GM19025 (cell line): ENCODE data around the gene SOHLH1.

Experiments used
- ATAC-seq: cut with Tn5 transposase; IDR thresholded peaks from one replicate; pipeline ENCODE4 v1.9.1; 2021; ENCODE audit warnings: mild to moderate bottlenecking, low read depth, moderate library complexity; ENCODE audit not compliant: unreplicated experiment

Gene SOHLH1

DNA sequence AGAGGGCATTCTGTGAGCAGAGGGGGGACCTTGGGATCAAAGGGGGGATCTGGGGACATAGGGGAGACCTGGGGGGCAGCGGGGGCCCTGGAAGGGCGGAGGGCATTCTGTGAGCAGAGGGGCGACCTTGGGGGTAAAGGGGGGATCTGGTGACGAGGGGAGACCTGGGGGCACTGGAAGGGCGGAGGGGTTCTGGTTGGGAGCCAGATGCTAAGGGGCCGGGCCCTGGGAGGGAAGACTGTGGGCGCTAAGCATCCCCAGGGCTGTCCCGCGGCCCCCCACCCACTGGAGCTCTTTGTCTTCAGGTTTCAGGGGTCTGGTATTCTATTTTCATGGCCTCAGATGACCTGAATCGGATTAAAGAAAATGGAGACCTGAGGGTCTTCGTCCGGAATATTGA lies 35.4 kb downstream of the SOHLH1 start:
- ATAC-seq = no peak

DNA sequence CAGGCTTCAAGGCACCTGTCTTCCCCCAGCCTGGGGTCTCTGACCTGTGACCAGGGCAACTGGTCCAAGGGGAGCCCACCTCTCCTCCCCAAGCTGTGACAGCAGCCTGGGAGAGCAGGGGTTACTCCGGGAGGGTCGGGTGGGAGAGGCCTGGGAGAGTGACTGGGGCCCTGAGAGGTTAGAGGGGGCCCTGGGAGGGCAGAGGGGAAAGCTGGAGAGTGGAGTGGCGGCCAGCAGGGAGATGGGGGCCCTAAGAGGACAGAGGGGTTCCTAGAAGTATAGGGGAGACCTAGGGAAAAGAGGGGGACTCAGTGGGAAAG lies 35.9 kb downstream of the SOHLH1 start:
- ATAC-seq = no peak

DNA sequence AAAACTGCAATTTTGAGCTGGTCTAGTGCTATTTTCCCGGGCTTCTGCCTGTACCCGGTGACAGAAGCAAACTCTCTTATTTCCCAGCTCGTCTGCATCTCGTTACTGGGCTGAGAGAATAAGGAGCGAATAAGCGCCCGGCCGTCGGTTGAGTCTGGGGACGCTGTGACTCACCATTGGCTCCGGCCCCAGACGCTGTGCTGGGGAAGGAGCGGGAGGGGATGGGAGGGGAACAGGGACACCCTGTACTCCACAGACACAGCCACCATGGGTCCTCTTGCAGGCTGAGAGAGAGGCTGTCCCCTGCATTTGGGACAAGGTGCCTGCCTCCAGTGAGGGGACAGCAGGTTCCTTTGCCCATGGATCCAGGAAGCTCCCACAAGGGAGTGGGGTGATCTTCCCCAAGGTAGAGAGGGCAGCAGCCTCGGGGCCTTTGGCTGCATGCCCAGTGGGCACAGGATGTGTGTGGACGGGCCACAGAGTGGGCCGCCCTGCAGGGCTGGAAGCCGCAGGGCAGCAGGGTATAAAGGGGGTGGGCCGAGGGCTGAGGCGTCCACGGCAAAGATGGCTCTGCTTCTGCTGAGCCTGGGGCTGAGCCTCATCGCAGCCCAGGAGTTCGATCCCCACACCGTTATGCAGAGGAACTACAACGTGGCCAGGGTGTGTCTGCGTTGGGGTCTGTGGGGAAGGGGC lies 36.4 kb downstream of the SOHLH1 start, which contains the start of gene LCN9:
LCN9 (plus strand) TSS at position 552 of the 693 bp plus-strand sequence; CDS start at position 565, 13 bp downstream.
- ATAC-seq = no peak

DNA sequence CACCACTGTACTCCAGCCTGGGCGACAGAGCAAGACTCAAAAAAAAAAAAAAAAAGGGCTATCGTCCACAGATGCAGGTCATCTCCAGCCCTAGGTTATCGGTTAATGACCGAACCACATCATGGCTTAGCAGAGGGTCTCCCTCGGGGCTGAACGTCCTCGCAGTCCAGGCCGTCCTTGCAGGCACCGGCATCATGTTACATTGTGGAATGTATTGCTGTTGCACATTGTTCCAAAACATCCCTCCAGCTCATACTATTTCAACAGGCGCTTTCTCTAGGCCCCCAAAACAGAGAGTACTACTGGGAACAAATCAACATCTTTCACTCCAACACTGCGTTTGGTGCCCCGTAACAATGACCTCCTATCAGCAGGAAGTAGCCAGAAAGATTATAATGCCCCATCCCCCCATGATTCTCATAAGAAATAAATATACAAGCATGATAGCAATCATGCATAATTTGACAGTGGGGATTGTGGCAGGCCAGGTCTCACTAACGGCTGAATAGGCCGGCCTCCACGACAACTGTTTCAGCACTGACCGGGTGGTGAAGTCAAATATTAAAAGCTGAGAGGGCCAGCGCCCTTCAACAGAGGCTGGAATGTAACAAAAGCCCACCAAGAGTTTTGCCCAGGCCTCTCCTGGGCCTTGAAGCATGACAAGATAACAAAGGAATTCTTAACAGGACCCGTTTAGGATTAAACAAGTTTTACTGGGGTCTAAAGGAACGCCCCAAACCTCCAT lies 37.3 kb downstream of the SOHLH1 start:
- ATAC-seq = no peak

DNA sequence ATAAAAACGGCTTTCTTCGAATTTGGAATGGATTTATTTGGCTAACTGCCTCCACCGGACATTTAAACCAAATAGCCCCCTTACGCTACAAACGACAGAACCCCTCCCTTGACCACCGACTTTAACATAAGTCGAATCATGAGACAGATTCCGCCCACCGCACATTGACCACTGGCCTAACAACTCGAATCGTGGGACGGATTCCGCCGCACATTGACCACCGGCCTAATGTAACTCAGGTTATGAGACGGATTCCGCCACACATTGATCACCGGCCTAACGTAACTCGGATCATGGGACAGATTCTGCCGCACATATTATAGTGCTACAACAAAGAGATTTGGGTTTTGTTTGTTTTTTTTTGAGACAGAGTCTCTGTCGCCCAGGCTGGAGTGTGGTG lies 38.9 kb downstream of the SOHLH1 start:
- ATAC-seq = no peak

DNA sequence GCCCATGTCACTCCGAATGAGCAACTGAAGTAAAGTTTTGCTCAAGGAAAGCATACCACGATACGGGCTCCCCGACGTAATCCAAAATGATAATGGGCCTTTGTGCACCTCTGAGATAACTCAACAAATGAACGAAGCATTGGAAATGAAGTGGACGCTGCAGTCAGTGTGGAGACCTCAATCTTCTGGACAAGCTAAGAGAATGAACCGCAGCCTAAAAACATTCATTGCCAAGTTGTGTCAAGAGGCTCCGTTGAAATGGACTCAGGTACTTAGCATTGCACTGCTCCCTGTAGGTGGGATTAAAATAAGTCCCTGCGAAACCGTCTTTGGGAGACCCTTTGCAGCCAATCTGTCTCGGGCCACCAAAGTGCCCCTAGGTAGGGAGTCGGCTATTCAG lies 40.0 kb downstream of the SOHLH1 start:
- no peak for ATAC-seq

DNA sequence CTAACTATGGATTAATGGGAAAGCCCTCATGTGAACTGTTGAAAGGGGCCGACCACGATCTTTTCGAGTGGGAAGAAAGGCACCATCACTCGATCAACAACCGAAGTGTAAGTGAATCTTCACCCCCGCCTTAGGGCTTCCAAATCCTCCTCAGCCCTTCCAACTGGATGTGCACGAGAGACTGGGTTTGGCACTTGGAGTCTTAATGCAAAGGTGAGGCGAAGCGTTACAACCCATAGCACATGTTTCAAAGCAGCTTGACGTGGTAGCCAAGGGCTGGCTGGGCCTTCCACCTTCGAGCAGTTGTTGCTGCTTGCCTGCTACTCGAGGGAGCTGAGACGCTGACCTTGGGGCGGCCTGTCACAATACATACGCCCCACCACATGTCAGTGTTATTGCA lies 41.9 kb downstream of the SOHLH1 start:
- ATAC-seq = no peak

DNA sequence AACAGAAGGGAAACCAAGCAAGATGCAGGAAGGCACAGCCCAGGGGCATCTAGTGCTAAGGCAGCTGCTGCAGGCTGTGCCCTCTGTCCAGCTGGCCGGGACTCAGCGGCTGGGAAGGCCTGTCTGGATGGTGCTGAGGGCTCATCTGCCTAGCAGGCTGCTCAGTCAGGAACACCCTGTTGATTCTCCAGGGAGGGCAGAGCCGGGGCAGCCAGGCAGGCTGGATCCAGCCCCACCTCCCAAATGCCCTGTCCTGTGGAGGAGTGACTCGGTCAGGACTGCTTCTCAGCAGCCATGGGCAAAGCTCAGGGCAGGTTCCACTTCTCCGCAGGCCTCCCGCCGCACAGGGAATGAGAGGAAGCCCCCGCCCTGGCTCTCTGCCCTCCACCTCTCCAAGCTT lies 44.0 kb downstream of the SOHLH1 start:
- ATAC-seq = no peak

DNA sequence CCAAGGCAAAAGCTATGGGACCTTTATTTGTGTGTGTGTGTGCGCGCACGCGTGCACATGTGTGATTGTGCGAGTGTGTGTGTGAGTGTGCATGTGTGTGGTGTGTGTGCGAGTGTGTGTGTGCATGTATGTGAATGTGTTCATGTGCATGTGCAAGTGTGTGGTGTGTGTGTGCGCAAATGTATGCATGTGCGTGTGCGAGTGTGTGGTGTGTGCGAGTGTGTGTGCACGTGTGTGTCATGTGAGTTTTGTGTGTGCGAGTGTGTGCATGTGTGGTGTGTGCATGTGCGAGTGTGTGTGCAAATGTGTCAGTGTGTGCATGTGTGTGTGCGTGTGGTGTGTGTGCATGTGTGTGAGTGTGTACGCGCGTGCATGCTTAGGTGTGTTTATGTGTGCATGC lies 48.9 kb downstream of the SOHLH1 start:
- ATAC-seq = no peak

DNA sequence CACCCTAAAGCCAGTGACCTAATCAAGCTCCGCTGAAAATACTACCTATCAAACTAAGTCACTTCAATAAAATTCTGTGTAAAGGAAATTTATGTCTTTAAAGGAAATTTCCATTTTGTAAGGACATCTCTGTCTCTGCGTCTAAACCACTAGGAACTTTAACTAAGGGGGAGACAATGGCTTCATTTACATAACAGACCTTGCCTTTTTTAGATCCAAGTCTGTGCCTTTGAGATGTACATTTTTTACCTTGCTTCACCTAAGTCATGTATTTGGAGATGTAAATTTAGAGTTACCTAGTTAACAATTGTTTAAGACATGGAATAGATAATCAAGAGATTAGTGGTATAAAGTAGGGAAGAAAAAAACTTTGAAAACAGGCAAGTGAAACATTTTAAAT lies 49.8 kb downstream of the SOHLH1 start:
- no peak for ATAC-seq

DNA sequence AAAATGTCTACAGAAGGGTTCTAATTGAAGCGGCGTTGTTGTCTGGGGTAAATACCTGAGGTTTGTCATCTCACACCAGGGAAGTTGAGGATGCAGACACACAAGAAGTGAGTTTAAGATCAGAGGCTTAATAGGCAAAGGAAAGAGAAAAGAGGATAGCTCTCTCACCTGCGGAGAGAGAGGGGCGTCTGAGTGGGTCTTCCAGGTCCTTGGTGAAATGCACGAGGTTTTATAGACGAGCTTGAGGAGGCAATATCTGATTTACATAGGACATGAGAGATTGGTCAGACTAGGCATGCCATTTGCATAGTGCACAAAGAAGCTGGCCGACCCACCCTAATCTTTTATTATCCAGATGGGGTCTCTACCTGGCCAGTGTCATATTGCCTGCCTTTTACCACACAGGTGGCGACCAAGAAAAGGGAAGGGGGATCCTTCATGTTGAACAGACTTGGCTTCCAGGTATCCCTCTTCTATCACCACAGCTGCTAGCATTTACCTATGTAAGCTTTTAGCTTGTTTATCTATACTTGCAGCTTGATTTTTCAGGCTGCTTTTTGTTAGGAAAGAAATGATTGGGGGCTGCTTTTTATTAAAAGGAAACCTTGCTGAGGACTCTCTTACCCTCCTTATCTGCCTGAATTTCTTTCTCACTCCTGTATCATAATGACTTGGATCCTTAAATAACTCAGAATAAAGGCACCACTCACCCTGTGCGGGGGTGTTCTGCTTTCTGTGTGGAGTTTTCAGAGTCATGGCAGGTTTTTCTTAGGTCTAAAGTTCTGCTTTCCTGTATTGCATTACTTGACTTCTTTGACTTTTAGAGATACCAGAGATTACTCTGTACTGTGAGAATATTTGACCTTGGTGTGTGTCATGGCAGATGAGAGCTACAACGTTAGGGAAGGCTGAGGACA lies 50.5 kb downstream of the SOHLH1 start:
- no peak for ATAC-seq

DNA sequence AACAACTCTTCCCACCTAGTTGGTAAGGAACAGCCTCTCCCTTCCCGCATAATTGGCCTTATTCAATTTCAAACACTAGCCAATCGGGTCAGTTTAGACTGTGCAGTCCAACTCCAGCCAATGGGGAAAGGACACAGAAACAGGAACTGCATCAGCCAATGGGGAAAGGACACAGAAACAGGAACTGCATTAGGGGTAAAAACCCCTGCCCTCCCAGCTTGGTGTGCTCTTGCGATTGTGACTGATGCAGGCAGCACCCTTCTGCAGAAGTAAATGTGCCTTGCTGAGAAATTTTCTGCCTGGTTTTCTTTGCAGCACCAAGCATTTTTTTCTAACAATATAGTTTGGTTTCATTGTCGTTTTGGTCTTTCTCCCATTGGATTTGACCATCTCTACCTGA lies 51.4 kb downstream of the SOHLH1 start:
- ATAC-seq = no peak

DNA sequence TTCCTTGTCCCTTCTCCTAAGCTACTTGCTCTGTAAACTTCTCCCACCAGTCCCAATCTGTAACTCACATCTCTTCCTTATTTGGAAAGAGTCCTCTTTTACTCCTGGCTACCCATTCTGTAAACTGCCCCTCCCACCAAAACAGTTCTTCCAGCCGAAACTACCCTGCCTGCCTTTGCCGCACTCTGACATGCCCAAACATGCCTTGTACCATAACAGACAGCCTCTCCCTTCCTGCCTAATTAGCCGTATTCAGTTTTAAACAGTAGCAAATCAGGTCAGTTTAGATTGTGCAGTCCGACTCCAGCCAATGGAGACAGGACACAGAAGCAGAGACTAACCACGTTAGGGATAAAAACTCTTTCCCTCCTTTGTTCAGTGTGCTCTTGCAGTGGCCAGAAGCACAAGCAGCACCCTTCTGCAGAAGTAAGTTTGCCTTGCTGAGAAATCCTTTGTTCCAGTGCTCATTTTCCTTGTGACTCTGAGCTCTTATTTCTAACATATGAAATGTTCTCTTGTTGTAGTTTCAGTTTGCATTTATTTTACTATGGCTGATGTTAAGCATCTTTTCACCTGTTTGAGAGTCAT lies 54.6 kb downstream of the SOHLH1 start:
- ATAC-seq = no peak
